HepG2 (cell line): ENCODE data around the gene ACTRT2. TPM values are rescaled to one million over a fixed set of nuclear protein-coding genes. Genes with fewer than 3 reads are reported as not detected.

Source experiments
- ATAC-seq: fragments of 200-7000 bp; cut with Tn5 transposase; 3 replicates; pipeline ENCODE4 v1.9.1; 2020; ENCODE audit warnings: mild to moderate bottlenecking, moderate library complexity
- BruUV-seq: library from RNA; stranded (reverse); fragments of 400-500 nt; replicated peaks from 2 replicates; lab custom pipeline; 2021; lab: Mats Ljungman, UMichigan
- CTCF ChIA-PET: fragments of 300-600 bp; formaldehyde crosslinking; extraction: SDS; loops from one replicate; lab custom pipeline; 2021; ENCODE audit warnings: low total read pairs, inconsistent platforms, low intra/inter-chr PET ratio; lab: Yijun Ruan, JAX
- POLR2A ChIA-PET: fragments of 350-600 bp; sonication (Branson Sonifier 250); formaldehyde crosslinking; loops from one replicate; lab custom pipeline; 2020; ENCODE audit warnings: antibody characterized with exemption, inconsistent platforms; lab: Yijun Ruan, JAX
- DNase-seq: peaks from one replicate; pipeline ENCODE4 v3.0.0-alpha.2; 2015; ENCODE audit warnings: low spot score
- FAIRE-seq: peaks from 3 replicates; lab custom pipeline; 2011; peaks lifted over from hg19 to GRCh38; lab: Jason Lieb, UNC
- H2AFZ ChIP-seq: one replicate; pipeline ENCODE4 v1.6.1; 2011; ENCODE audit warnings: low read length, inconsistent platforms
- H3K27ac ChIP-seq: fragments of 300-600 bp; 3 replicates; pipeline ENCODE4 v1.8.0; 2011; ENCODE audit warnings: mixed run types, mild to moderate bottlenecking, mixed read lengths, low read length, inconsistent platforms; ENCODE audit not compliant: insufficient read depth; ENCODE audit errors: extremely low read length
- H3K27me3 ChIP-seq, 2 experiments: fragments of 200-600 bp in 1 of 2; 2 replicates in 1 of 2; 3 replicates in 1 of 2; pipeline versions ENCODE4 v1.6.0 to v1.8.0; 2011; ENCODE audit warnings: low read length in 2 of 2, mild to moderate bottlenecking in 2 of 2, moderate library complexity in 2 of 2, inconsistent platforms in 1 of 2; ENCODE audit not compliant: insufficient read depth in 2 of 2, control insufficient read depth in 1 of 2
- H3K36me3 ChIP-seq, 2 experiments: fragments of 200-600 bp in 1 of 2; replicated peaks in 1 of 2; 2 replicates in 1 of 2; 3 replicates in 1 of 2; pipeline versions ENCODE4 v1.5.1 to v1.8.0; 2011; ENCODE audit warnings: low read length in 2 of 2, inconsistent platforms in 1 of 2; ENCODE audit not compliant: insufficient read depth in 2 of 2, control insufficient read depth in 1 of 2
- H3K4me1 ChIP-seq: 2 replicates; pipeline ENCODE4 v1.5.1; 2012; ENCODE audit warnings: low read length, inconsistent platforms; ENCODE audit not compliant: insufficient read depth
- H3K4me2 ChIP-seq: 2 replicates; pipeline ENCODE4 v1.6.0; 2011; ENCODE audit warnings: low read depth, low read length, inconsistent platforms
- H3K4me3 ChIP-seq, 3 experiments: fragments of 200-600 bp in 1 of 3; sonication (generic), shearing (Covaris generic) in 1 of 3; replicated peaks in 1 of 3; 2 replicates each; pipeline ENCODE4 v1.5.1; 2011 to 2016; ENCODE audit warnings: low read length in 3 of 3, inconsistent platforms in 2 of 3, low read depth in 2 of 3, mild to moderate bottlenecking in 2 of 3, control low read depth in 1 of 3, mixed read lengths in 1 of 3; ENCODE audit not compliant: insufficient read depth in 1 of 3
- H3K79me2 ChIP-seq: one replicate; pipeline ENCODE4 v1.6.1; 2011; ENCODE audit warnings: low read length, inconsistent platforms; ENCODE audit not compliant: insufficient read depth
- H3K9ac ChIP-seq: 2 replicates; pipeline ENCODE4 v1.6.0; 2011; ENCODE audit warnings: mild to moderate bottlenecking, low read depth, low read length, inconsistent platforms; ENCODE audit not compliant: insufficient read depth
- H3K9me3 ChIP-seq: 2 replicates; pipeline ENCODE4 v1.5.1; 2012; ENCODE audit warnings: mild to moderate bottlenecking, low read length
- H4K20me1 ChIP-seq: 2 replicates; pipeline ENCODE4 v1.6.0; 2011; ENCODE audit warnings: inconsistent platforms, mild to moderate bottlenecking, low read length, moderate library complexity; ENCODE audit not compliant: insufficient read depth
- HOXA3 ChIP-seq: sonication (generic); formaldehyde crosslinking; IDR thresholded peaks from 2 replicates; pipeline ENCODE4 v1.5.0; 2020; ENCODE audit warnings: missing genetic modification reagents
- KDM4B ChIP-seq: sonication (generic); formaldehyde crosslinking; IDR thresholded peaks from 2 replicates; pipeline ENCODE4 v1.4.0; 2020; ENCODE audit warnings: missing genetic modification reagents
- NCOA2 ChIP-seq: sonication (generic); formaldehyde crosslinking; IDR thresholded peaks from 2 replicates; pipeline ENCODE4 v1.8.0; 2022; ENCODE audit warnings: inconsistent platforms
- ZNF496 ChIP-seq: sonication (generic); formaldehyde crosslinking; IDR thresholded peaks from 2 replicates; pipeline ENCODE4 v1.8.1; 2023; ENCODE audit warnings: mild to moderate bottlenecking, moderate library complexity, missing genetic modification reagents; ENCODE audit not compliant: insufficient replicate concordance
- ZNF800 ChIP-seq: sonication (generic); formaldehyde crosslinking; IDR thresholded peaks from 2 replicates; pipeline ENCODE4 v1.4.0; 2020; ENCODE audit warnings: missing genetic modification reagents
- WGBS: methylation state at CpG from one replicate; pipeline ENCODE4 v1.1.6; 2017; ENCODE audit warnings: low lambda C conversion rate; 5-methylcytosine and 5-hydroxymethylcytosine counted together
- in situ Hi-C: cut with HindIII; loops from 2 replicates; pipeline ENCODE4 v1.10.0; 2017; ENCODE audit warnings: low pct_unique_long_range_greater_than_20kb; ENCODE audit not compliant: extremely low pct_ligation_motif_present
- intact Hi-C: fragments of 100-400 bp; cut with micrococcal nuclease; formaldehyde crosslinking; loops from one replicate; pipeline ENCODE4 v1.10.0; 2022; ENCODE audit not compliant: unreplicated experiment
- polyA plus RNA-seq, 8 experiments: library from polyadenylated mRNA; depleted of rRNA in 3 of 8; stranded (reverse) in 7 of 8; unstranded in 1 of 8; fragments of >200 nt; fragmentation: Illumina TruSeq in 4 of 8; extraction: Trizol in 4 of 8; gene quantifications; 2 replicates each; pipeline versions ENCODE4 v1.2.1 to v1.2.3, GENCODE V29; 2011 to 2016; ENCODE audit warnings: low read depth in 4 of 8, missing spikeins in 1 of 8, mixed read lengths in 1 of 8; ENCODE audit not compliant: insufficient read depth in 1 of 8
- total RNA-seq, 5 experiments: library from RNA; depleted of rRNA; stranded (reverse); fragments of >200 nt; fragmentation: Illumina TruSeq; extraction: Trizol; gene quantifications; 2 replicates each; pipeline ENCODE4 v1.2.3, GENCODE V29; 2016; ENCODE audit warnings: low read depth in 1 of 5
- TF ChIP-seq, protein P1 (sequence below): IDR thresholded peaks from 2 replicates; pipeline ENCODE4 v1.6.1; 2016; ENCODE audit warnings: low read depth, control low read depth

Gene ACTRT2
- total and polyA plus RNA-seq, 2 of the 13 experiments (the other 11 are each of a cell fraction or from before 2014, with no cell fraction given), result not detected

DNA sequence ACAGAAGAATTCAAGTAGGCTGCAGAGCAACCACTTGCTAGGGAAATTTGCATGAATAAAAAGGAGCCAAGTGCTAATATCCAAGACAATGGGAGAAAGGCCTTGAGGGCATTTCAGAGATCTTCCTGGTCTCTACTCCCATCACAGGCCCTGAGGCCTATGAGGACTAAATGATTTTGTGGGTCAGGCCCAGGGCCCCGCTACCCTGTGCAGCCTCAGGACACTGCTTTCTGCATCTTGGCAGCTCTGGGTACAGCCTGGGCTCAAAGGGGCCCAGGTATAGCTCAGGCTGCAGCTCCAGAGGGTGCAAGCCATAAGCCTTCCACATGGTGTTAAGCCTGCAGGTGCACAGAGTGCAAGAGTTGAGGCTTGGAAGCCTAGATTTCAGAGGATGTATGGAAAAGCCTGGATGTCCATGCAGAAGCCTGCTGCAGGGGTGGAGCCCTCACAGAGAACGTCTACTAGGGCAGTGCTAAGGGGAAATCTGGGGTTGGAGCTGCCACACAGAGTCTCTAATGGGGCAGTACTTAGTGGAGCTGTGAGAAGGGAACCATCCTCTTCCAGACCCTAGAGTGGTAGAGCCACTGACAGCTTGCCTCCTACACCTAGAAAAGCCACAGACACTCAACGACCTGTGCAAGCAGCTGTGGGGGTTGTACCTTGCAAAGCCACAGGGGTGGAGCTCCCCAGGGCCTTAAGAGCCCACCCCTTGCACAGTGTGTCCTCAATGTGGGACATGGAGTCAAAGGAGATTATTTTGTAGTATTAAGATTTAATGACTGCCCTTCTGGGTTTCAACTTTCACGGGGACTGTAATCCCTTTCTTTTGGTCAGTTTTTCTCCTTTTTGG, 13.7 kb upstream of the ACTRT2 start:
- Histone ChIP-seq H3K36me3 (no peaks in the 10 kb centered on the region), H3K4me3 (no peak overlapping the region), H3K4me1 (no peaks in the 10 kb centered on the region), H3K9me3 (peaks cover 24% of the 10 kb centered on the region), H3K27me3 (peaks cover 2 to 31% of the 10 kb centered on the region in 2 experiments; a peak in 4 of 5 replicates), H3K4me2 (no peak overlapping the region), H4K20me1 (no peaks in the 10 kb centered on the region), H2AFZ (no peak overlapping the region), H3K79me2 (no peaks in the 10 kb centered on the region), H3K27ac (no peak overlapping the region), H3K9ac (no peak overlapping the region)
- BruUV-seq, result no TSS peak
- TF ChIP-seq ZNF800 (CRISPR knock-in tag), result no peak
- no peak for TF ChIP-seq NCOA2 (CRISPR knock-in tag)
- TF ChIP-seq HOXA3, result no peak
- no peak for TF ChIP-seq KDM4B
- TF ChIP-seq, protein P1, sequence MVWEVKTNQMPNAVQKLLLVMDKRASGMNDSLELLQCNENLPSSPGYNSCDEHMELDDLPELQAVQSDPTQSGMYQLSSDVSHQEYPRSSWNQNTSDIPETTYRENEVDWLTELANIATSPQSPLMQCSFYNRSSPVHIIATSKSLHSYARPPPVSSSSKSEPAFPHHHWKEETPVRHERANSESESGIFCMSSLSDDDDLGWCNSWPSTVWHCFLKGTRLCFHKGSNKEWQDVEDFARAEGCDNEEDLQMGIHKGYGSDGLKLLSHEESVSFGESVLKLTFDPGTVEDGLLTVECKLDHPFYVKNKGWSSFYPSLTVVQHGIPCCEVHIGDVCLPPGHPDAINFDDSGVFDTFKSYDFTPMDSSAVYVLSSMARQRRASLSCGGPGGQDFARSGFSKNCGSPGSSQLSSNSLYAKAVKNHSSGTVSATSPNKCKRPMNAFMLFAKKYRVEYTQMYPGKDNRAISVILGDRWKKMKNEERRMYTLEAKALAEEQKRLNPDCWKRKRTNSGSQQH (CRISPR knock-in tag), result no peak
- no peak for TF ChIP-seq ZNF496 (CRISPR knock-in tag)
- intact Hi-C loops, result no loop called here
- POLR2A ChIA-PET, result no interaction called here
- ATAC-seq, result no peak
- no peak for FAIRE-seq
- DNase-seq, result no peak
- in situ Hi-C loops, result no loop called here
- 22% methylated on average over 2 of the region's 4 CpGs for WGBS
- CTCF ChIA-PET, result no interaction called here
